Measurements from ENCODE around the gene TNFSF9.
"Not testable (repeated sequence)": the region's sequence is repeated elsewhere in the genome, so short reads cannot be mapped to it uniquely, and the experiment has no call there.

Gene TNFSF9

DNA sequence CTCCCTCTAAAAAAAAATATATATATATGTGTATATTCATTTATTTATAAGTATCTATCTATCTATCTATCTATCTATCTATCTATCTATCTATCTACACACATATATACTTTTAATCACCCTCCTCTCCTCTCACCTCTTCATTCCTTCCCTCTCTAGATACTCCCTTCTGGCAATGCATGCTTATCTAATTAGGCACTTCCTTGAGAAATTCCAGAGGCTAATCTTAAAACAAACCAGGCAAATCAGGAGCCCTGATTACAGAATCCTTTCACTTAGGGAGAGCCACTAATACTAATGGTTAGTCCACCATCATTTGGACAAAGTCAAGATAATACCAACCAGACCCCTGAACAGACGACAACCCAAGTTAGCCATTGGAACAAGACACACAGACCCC, 42.5 kb downstream of the TNFSF9 start:
- DNase-seq = no peak

DNA sequence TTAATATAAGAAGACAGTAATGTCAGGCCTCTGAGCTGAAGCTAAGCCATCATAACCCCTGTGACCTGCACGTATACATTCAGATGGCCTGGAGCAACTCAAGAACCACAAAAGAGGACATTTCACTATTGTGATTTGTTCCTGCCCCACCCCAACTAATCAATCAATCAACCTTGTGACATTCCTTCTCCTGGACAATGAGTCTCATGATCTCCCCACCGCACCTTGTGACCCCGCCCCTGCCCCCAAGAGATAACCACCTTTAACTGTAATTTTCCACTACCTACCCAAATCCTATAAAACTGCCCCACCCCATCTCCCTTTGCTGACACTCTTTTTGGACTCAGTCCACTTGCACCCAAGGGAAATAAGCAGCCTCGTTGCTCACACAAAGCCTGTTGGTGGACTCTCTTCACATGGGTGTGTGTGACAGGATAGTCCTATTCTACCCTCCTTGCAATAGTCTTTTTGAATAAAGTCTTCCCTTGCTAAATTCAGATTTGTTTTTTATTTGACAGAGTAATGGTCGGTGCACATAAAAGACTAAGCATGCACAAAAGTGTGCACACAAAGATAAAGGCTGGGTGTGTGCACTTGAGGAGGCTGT, 46.1 kb downstream of the TNFSF9 start:
- no peak for DNase-seq

DNA sequence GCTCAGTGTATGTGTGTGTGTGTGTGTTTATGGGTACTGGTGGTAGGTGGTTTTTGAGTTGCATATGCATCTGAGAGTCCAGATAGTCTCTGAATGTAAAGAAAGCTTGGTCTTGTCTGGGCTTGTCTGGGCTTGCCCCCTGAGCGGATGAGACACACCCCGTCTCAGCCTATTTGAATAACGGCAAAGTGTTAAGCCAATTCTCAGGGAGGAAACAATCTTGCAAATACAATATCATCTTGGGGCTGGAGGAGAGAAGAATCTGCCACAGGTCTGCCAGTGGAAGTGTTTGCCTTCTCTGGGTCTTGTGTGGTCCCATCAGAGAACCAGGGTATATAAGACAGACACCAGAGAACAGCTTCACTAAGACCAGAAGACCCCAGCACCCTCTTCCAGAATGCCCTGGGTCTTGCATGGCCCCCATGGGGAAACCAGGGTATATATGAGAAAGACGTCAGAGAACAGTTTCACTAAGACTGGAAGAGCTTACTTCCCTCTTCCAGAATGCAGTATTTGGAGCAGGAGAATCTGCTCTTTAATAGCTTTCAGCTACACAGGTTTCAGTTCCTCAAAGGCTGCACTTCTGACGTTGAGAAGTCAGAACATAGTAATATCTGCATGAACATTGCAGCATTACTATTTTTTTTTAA, 46.8 kb downstream of the TNFSF9 start:
- no peak for DNase-seq

DNA sequence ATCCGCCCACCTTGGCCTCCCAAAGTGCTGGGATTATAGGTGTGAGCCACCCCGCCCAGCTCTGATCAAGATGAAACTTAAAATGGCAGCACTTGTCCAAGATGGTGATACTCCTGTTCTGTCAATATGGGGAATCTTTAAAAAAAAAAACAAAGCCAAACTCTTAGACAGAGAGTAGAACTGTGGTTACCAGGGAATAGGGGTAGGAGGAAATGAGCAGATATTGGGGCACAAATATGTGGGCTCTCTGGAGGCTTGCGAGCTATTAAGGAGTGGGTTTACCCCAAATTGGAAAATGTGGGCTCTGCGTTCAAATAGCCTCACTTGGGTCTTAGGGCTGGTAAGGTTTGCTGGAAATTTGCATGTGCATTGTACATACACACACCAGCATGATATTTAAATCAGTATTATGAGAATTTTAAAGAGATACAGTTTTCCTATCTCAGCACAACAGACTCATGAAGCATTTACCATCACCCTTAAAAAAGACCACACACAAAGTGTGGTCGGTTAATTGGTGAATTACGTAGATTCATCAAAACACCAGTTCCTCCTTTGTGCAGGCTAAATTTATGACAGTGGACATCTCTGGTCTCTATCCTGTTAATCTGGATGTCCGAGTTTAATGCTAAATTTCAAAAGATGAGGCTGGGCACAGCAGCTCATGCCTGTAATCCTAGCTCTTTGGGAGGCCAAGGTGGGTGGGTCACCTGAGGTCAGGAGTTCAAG, 48.8 kb downstream of the TNFSF9 start:
- no peak for DNase-seq

DNA sequence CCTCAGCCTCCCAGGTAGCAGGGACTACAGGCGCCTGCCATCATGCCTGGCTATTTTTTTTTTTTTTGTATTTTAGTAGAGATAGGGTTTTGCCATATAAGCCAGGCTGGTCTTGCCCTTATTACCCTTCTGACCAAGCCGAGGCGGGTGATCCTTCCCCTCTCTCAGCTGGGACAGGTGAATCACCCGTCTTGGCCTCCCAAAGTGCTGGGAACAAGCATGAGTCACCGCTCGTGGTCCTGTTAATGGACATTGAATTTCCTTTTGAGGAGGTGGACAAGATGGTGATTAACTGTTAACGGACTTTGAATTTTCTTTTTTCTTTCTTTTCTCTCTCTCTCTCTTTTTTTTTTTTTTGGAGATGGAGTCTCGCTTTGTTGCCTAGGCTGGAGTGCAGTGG, 49.5 kb downstream of the TNFSF9 start:
- no peak for DNase-seq

DNA sequence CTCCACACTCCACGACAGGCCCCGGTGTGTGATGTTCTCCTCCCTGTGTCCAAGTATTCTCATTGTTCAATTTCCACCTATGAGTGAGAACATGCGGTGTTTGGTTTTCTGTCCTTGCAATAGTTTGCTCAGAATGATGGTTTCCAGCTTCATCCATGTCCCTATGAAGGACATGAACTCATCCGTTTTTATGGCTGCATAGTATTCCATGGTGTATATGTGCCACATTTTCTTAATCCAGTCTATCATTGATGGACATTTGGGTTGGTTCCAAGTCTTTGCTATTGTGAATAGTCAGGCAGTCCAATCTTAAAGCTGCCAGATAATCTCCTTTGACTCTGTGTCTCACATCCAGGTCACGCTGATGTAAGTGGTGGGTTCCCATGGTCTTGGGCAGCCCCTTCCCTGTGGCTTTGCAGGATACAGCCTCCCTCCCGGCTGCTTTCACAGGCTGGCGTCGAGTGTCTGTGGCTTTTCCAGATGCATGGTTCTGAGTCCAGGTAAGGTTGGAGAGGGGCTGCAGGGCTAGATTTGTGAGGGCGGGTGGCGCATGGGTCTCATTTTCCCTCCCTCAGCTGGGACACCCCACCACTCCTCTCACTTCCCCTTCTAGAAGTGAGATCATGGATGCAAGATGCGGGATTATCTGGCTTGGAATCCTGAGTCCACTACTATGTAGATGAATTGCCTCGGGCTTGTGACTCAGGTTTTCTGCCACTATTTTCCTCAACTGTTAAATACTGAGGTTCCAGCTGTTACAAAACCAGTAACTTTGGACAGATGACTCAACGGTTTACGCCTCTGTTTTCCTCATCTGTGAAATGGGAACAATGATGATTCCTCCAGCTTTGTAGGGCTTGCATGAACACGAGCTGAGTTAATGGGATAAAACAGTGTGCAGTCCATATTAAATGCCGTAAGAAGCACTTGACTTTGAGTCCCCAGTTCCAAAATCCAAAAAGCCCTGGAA, 52.0 kb downstream of the TNFSF9 start:
- DNase-seq = not testable (repeated sequence)

All from activated CD4-positive, alpha-beta T cell treated with anti-CD3 and anti-CD28 coated beads, Interleukin-2, amount 50 U/mL, for 1 hour (primary cell).